GM20000 (cell line): ENCODE measurements around the gene ABCA3.
"Not testable (repeated sequence)": the region's sequence is repeated elsewhere in the genome, so short reads cannot be mapped to it uniquely, and the experiment has no call there.

Experiments used
- DNase-seq: peaks from one replicate; pipeline ENCODE4 v3.0.0; 2012; ENCODE audit warnings: low spot score
- TF ChIP-seq, protein P1 (sequence below): IDR thresholded peaks from 2 replicates; pipeline ENCODE4 v1.5.1; 2012; ENCODE audit warnings: mild to moderate bottlenecking, control low read depth; ENCODE audit errors: extremely low read depth, missing control alignments

Gene ABCA3

DNA sequence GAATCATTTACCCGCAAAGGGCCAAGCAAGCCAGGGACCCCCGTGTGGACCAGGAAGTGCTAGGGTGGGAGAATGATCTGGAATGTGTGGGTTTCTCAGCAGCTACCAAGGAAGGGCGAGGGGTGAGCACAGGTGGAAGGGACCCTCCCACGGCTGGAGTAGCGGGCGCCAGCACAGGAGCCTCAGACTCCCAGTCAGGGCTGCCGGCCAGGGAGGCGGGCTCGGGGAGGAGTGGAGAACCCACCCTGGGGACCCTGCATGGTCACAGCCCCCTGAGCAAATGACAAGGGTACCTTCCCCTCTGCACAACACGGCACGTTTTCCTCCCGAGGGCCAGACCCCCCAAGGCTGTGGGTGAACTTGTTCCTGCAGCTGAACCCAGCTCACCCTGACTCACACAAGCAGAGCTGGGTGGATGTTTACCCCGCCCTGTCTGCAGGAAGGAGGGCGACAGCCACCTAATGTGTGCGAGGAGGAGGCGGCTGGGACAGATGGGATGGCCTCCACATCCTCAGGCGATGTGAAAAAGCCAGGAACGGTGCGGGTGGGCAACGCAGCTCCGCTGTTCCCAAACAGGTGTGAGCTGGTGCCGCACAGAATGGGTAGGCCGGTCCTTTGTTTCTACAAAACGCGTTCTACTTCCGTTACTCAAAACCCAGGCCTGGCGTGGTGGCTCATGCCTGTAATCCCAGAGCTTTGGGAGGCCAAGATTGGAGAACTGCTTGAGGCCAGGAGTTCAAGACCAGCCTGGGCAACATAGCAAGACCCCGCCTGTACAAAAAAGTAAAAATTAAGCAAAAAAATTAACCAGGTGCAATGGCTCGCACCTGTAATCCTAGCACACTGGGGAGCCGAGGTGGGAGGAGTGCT lies 95.4 kb downstream of the ABCA3 start:
- DNase-seq = no peak
- TF ChIP-seq, protein P1, sequence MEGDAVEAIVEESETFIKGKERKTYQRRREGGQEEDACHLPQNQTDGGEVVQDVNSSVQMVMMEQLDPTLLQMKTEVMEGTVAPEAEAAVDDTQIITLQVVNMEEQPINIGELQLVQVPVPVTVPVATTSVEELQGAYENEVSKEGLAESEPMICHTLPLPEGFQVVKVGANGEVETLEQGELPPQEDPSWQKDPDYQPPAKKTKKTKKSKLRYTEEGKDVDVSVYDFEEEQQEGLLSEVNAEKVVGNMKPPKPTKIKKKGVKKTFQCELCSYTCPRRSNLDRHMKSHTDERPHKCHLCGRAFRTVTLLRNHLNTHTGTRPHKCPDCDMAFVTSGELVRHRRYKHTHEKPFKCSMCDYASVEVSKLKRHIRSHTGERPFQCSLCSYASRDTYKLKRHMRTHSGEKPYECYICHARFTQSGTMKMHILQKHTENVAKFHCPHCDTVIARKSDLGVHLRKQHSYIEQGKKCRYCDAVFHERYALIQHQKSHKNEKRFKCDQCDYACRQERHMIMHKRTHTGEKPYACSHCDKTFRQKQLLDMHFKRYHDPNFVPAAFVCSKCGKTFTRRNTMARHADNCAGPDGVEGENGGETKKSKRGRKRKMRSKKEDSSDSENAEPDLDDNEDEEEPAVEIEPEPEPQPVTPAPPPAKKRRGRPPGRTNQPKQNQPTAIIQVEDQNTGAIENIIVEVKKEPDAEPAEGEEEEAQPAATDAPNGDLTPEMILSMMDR = no peak

DNA sequence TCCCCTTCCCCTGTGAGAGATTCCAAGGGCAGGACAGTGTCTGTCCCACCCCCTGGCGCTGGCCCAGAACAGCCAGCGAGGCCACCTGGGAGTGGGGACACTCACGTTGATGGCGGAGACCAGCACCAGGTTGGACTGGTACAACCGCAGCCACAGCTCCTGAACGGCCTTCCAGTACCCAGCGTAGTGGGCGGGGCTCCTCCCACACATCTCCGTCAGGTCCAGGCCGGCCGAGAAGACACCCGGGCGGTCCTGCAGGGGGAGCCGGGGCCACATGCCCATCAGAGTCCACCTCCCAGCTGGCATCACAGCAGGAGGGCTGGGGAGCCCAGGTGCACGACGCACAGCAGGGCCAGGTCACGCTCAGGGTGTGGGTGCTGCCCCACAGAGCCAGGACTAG lies 96.2 kb downstream of the ABCA3 start:
- TF ChIP-seq, protein P1 = no peak
- no peak for DNase-seq

DNA sequence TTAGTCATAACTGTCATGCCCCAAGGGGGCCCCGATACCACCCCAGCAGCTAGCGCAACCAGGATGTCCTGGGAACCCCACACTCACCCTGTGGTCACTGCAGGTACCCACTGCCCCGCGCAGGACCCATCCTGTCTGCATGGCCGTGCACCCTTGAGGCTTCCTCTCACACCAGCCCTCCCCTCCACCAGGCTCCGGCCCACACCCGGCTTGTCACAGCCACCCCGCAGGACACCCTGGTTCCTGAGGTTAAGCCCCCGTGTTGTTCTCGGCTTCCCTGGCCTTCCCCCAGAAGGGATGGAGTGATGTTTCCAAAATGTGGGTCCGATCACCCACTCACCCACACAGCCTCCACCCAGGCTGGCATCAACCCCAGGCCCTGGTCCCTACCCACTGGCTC lies 96.7 kb downstream of the ABCA3 start:
- TF ChIP-seq, protein P1 = no peak
- no peak for DNase-seq

DNA sequence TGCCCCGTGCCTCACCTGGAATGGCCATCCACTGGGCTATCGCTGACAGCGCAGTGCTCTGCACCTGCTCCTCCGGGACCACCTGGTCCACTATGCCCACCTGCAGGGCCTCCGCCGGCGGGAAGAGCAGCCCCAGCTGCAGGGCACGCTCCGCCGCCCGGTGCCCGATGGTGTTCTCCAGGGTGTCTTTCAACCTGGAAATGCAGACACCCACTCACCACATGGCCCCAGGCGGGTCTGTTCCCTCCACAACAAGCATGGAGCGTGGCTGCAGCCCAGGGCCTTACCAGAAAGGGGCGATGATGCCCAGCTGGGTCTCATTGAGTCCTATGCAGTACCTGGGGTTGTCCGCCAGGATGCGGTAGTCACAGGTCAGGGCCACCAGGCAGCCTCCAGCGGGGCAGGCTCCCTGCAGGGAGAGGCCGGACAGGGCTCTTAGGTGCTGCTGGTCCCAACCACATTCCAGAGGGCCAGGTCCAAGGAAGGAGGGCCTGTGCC lies 97.4 kb downstream of the ABCA3 start:
- DNase-seq = no peak
- TF ChIP-seq, protein P1 = no peak

DNA sequence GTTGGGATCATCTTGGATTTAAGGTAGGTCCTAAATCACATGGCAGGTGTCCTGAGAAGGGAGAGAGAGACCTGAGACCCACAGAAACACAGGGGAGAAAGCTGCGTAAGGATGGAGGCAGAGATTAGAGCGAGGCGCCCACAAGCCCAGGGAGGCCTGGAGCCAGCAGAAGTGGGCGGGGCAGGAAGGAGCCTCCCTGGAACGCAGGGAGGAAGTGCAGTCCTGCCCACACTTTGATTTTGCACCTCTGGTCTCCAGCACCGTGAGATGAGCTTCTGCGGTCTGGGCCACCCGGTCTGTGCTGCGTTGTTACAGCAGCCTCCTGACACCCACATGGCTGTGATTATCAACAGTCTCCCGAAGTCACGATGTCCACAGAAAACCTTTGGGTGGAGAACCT lies 97.9 kb downstream of the ABCA3 start:
- no peak for DNase-seq

DNA sequence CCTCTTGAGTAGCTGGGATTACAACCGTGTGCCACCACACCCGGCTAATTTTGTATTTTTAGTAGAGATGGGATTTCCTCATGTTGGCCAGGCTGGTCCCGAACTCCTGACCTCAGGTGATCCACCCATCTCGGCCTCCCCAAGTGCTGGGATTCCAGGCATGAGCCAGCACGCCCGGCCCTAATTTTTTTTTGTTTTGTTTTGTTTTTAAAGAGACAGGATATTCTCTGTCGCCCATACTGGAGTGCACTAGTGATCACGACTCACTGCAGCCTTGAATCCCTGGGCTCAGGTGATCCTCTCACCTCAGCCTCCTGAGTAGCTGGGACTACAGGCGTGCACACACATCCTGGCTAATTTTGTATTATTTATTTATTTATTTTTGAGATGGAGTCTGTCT lies 100.2 kb downstream of the ABCA3 start:
- DNase-seq = not testable (repeated sequence)

More for the DNA sequence above, 97.9 kb downstream of the ABCA3 start:
- TF ChIP-seq, protein P1 = no peak

DNA sequence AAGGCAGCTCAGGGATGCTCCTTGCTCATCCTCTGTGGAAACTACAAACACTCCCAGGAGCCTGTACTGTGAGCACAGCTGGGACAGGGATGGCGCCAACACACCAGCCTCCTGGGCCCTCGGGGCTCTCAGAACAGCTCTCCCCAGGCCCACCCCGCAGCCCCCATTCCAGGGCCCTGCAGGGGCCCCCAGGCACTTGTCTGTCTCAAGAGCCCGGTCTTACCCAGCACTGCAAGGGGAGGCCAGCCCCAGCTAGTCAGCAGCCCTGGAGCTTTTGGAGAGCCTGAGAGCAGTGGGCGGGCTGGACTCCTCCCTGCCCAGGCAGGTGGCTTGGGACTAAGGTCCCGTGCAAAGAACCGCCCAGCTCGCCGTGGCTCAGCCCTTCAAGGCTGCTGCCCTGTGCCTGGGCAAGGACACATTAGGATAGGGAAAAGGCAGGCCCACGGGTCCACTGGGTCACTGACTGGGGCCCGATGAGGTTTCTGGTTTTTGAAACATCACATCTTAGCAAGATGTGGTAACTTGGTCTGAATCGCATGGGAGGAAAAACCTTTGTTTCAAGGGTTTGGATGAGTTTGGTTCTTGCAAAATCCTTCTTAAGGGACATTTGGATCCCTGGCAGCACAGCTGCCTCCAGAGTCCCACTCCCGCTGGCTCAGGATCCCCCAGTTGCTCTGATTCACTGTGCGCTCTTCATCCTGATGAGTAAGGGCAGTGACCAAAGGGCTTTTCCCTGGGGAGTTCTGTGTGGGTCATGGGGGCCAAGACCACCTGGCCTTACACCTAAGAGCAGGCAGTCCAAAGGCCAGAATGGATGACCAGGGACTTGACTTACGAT lies 101.5 kb downstream of the ABCA3 start:
- no peak for DNase-seq
- TF ChIP-seq, protein P1 = no peak
